Measurements from ENCODE around the gene POLR3E.

- TF ChIP-seq EZH2phosphoT487 (IDR thresholded peaks at IDR 0.05; ENCODE audit: insufficient read depth, low read depth) (no peak), EZH2 (IDR thresholded peaks at IDR 0.05; ENCODE audit: insufficient read depth, poor library complexity, severe bottlenecking) (no peak)
These were observed 63.9 kb downstream of the POLR3E start for GRCh38 chr16:22360963-22361659.
